GM10248 (cell line): ENCODE results near the gene TMEM156.
A peak's percentile ranks its signal among the peaks of the same experiment; 100 is the strongest.

Experiments
- CTCF ChIA-PET: fragments of 300-600 bp; sonication (Branson Sonifier 250); formaldehyde crosslinking; extraction: SDS; loops from one replicate; lab custom pipeline; 2021; ENCODE audit warnings: antibody characterized with exemption; lab: Yijun Ruan, JAX
- POLR2A ChIA-PET: fragments of 350-650 bp; sonication (Branson Sonifier 250); formaldehyde crosslinking; extraction: SDS; loops from one replicate; lab custom pipeline; 2020; ENCODE audit warnings: antibody characterized with exemption; lab: Yijun Ruan, JAX
- DNase-seq: peaks from one replicate; pipeline ENCODE4 v3.0.0; 2012; ENCODE audit errors: extremely low spot score
- CTCF ChIP-seq: IDR thresholded peaks from 2 replicates; pipeline ENCODE4 v1.5.1; 2012; ENCODE audit warnings: mild to moderate bottlenecking, low read depth; ENCODE audit errors: extremely low read depth, missing control alignments, control extremely low read depth

The TMEM156 gene

DNA sequence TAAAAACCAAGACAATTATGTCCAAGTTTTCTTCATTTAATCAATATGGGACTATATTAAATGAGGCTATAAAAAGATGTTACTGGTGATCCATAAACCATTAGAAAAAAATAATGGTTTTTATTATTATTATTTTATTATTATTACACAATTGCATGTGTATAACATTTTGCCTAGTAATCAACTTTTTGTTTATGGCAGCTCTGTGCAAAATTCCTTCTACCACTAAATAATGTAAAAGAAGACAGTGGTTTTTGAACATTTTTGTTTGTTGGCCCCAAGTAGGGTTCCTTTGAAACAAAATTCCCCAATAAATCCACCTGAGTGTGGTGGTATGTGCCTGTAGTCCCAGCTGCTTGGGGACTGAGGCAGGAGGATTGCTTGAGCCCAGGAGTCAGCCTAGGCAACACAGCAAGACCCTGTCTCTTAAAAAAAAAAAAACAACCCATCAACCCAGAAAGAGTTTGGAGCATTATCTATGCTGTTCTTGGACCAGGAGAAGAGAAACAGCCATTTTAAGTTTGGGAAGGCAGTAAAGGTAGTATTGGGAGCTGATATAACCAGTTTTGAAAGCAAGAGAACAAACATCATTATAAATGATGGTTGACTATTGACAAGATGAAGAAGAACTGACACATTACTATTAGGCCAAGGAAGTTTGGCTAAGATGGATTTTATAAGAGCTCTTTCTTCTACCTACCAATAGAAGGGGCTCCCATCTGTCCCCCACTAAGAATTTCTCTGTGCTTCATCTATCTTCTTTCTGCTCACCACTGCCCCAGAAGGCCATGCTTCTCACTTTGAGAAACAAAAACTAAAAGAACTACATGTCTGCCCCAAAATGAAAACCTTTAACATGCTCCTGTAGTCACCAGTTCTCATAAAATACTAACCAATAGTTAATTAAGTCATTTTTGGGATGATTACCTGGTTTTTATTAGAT is 2.2 kb downstream of the TMEM156 start:
- peak; percentile 5 for TF ChIP-seq CTCF
- ChIA-PET CTCF (interaction anchor here (0.5 to 2.6 kb wide), 16 partner anchors 8 to 421 kb away, joined by 3 to 9 read pairs (median 3); partner anchors contain the start of gene TLR10), POLR2A (interaction anchor here (0.6 to 2.2 kb wide), 2 partner anchors 14 to 936 kb away, joined by 3 to 7 read pairs; no protein-coding TSS in a partner anchor)
- peak; percentile 41 for DNase-seq

GRCh38 chr4:39026096-39026495 is 6.1 kb downstream of the TMEM156 start:
- CTCF ChIA-PET: no interaction called here
- POLR2A ChIA-PET: no interaction called here
- no peak for TF ChIP-seq CTCF
- DNase-seq: no peak

- no peak for DNase-seq
- TF ChIP-seq CTCF: no peak
- ChIA-PET POLR2A (no interaction called here), CTCF (no interaction called here)
Measured at GRCh38 chr4:39025552-39026085, 6.6 kb downstream of the TMEM156 start.

GRCh38 chr4:39024311-39024865 is 7.8 kb downstream of the TMEM156 start:
- DNase-seq: no peak
- TF ChIP-seq CTCF: no peak
- CTCF ChIA-PET: interaction anchor here (0.7 to 1.0 kb wide), 4 partner anchors 10 to 39 kb away, joined by 3 to 4 read pairs (median 3); no protein-coding TSS in a partner anchor
- POLR2A ChIA-PET: no interaction called here

- ChIA-PET CTCF (no interaction called here), POLR2A (no interaction called here)
- no peak for DNase-seq
- no peak for TF ChIP-seq CTCF
Measured at GRCh38 chr4:39023059-39023458, 9.2 kb downstream of the TMEM156 start.

DNA sequence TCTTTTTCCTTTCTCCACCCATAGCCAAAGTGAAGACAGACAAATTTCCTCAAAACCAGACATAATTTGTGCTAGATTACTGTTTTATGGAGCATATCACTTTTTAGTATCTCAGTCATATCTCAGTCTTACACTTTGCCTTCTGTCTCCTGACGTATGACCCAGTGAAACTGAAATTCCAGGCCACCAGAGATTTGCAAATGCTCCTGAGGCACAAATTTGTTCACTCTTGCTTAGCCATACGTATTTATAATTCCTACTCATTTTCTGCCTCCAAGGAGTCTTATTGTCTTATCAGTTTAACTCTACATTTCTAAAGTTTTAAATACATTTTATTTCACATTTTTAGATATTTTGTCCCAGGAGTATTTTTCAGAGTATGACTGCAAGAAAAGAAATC is 10.0 kb downstream of the TMEM156 start:
- no peak for DNase-seq
- TF ChIP-seq CTCF: no peak
- ChIA-PET POLR2A (interaction anchor here (0.6 kb wide), 1 partner anchor 146 kb away, joined by 3 read pairs; no protein-coding TSS in a partner anchor), CTCF (interaction anchor here (0.9 kb wide), 1 partner anchor 8 kb away, joined by 3 read pairs; no protein-coding TSS in a partner anchor)
